GM12892 (cell line): ENCODE results near the gene TRIM10.

Experiments
- POLR2A ChIP-seq: IDR thresholded peaks from 2 replicates; pipeline ENCODE4 v1.6.1; 2011; ENCODE audit warnings: low read depth, low read length, control low read depth
- POLR2AphosphoS5 ChIP-seq: IDR thresholded peaks from 2 replicates; pipeline ENCODE4 v1.6.1; 2011; ENCODE audit warnings: low read depth, low read length, control low read depth
- TAF1 ChIP-seq: IDR thresholded peaks from 2 replicates; pipeline ENCODE4 v1.6.1; 2011; ENCODE audit warnings: low read depth, mild to moderate bottlenecking, control low read depth, low read length, borderline replicate concordance

- TF ChIP-seq POLR2A (no peak), POLR2AphosphoS5 (no peak), TAF1 (no peak)
Observed at GRCh38 chr6:30154061-30154460, 7.0 kb downstream of the TRIM10 start.
